NCI-H187 (cell line): ENCODE results near the gene VWF.

Experiments used
- DNase-seq, 2 experiments: peaks; one replicate each; lab custom pipeline; 2025; lab: John Stamatoyannopoulos, UW

The VWF gene

DNA sequence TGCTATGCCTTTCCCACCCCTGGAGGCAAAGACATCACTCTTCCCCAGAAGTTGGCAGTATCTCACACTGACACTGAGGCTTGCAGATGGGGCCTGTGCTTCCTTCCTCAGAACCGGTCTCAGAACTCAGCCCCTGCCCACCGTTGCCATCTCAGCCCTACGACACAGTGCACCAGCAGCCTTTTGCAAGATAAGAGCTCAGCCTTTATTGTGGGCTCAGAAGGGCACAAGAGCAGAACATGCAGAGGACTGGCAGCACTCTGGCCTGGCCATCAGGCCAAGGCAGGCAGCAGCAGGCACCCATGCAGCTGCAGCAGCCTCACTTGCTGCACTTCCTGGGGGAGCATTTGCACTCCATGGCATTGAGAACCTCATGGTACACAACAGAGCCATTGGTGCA is 175.8 kb downstream of the VWF start:
- no peak for DNase-seq

DNA sequence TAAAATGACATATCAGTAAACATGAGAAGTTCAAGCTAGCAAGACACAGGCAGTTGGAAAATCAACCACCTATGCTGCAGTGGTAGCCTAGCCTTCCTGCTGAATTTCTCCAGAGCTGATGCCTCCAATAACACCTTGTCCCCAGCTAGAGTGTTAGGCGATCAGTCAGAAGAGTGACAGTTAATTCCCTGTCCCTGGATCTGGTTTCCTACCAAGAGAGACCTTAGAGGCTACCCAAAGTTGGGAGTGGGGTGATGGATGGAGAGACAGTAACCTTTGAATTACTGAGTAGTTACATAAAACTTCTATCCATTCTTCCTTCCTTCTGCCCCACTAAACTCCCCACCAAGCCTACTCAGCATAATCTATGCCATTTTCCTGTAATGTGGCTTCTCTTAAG is 177.5 kb downstream of the VWF start:
- no peak for DNase-seq

DNA sequence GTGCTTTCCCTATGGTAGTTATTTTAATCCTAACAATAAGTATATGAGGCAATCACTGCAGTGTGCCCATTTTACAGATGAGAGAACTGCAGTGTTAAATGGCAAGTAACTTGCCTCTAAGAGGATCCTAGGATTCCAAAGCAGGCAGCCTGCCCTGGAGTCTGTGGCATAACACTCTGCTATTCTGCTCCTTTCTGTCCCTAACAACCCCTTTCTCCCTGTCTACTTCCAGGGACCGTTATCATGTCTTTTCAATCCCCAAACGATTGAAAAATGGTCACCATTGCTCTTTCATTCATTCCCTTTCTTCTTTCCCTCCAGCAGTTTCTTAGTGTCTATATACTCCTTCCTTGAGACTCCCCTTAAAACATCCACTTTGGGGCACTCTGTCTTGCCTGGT is 178.1 kb downstream of the VWF start:
- DNase-seq: no peak

DNA sequence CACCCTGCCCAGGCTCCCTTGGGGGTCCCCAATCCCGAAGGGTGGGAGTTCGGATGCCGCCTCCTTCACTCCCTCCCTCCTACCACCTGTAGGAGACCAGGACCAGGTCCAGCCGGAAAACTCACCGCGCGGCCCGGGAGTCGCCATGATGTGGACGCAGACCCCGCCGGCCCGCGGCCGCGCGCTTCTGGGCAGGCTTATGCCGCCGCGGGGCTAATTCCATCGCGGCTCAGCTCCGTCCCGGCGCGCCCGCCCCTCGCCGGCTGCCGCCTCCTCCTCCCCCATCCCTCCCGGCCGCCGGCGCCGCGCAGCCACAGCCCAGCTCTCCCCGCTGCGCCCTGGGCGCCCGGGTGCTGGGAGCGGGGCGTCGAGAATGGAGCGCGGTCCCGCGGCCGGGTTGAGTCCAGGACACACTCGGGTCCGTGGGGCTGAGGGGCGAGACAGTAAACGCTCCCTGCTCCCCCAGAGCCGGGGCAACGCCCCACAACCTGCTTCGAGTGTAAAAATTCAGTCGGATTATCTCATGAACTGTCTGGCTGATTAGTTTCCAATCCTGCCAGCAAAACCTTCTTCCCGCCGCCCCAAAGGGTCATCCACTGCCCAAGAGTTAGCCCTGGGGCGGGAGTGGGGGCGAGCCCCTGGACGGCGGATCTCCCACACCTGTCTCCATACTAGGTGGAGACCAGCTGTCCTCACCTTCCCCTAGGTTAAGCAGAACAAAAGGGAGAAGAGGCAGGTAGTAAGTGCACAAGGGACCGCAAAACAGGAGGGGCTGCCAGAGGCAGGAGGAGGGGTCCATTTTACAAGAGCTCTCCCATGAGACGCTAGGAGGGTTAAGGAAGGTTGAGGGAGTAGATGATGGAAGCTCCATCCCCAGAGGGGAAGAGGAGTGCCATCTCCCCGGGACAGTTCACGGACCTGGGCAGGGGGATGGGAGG is 179.1 kb downstream of the VWF start, which contains the start of gene ANO2:
ANO2 (minus strand) TSS at position 189 of the 938 bp plus-strand sequence; CDS start at position 147, 42 bp downstream.
- no peak for DNase-seq

DNA sequence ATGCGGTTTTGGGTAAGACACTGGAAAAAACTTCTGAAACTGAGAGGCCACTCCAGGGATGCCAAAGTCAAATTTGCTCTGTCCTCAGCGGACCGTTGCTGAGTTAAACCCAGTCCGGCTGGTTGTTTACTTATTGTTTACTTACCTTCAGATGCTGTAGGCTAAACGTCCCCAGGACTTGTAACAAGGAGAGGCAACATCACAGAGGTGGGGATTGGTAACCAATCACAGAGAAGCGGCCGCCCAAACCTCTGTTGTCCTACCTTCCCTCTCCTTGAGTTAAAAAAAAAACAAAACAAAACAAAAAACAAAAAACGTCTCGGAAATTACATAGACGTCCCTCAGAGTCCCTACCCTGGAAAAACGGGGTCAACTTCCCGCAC is 179.8 kb downstream of the VWF start:
- no peak for DNase-seq

DNA sequence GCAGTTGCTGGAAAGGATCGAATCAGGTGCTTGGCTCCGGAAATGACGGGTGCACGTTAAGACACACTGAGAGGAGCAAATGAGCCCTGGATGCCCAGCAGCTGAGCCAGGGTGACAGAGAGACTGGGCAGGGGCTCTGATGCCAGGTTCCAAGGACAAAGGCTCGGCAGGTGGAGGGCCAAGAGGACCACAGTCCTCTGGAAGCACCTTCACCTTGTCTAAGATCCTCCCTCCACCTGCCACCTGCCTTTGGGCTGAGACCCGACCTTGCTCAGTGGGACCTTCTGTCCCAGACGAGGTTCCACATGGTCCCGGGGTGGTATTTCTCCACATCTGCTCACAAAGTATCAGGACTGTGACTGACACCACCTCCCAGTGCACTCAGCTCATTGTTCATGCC is 180.4 kb downstream of the VWF start:
- no peak for DNase-seq

DNA sequence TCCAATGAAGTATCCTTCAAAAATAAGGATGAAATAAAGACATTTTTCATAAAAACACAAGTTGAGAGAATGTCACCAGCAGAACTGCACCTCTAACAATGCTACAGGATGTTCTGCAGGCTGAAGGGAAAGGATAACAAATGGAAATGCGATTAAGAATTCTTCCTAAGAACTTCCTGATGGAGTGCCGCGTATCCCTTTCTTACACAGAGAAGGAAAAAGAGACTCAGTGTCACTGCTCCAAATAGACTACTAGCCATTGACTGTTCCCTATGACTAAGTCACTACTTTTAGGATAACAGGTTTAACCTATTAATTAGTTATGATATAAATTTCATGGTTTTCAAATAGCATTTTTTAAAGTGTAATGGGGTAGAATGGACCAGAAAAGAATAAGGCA is 182.6 kb downstream of the VWF start:
- no peak for DNase-seq

DNA sequence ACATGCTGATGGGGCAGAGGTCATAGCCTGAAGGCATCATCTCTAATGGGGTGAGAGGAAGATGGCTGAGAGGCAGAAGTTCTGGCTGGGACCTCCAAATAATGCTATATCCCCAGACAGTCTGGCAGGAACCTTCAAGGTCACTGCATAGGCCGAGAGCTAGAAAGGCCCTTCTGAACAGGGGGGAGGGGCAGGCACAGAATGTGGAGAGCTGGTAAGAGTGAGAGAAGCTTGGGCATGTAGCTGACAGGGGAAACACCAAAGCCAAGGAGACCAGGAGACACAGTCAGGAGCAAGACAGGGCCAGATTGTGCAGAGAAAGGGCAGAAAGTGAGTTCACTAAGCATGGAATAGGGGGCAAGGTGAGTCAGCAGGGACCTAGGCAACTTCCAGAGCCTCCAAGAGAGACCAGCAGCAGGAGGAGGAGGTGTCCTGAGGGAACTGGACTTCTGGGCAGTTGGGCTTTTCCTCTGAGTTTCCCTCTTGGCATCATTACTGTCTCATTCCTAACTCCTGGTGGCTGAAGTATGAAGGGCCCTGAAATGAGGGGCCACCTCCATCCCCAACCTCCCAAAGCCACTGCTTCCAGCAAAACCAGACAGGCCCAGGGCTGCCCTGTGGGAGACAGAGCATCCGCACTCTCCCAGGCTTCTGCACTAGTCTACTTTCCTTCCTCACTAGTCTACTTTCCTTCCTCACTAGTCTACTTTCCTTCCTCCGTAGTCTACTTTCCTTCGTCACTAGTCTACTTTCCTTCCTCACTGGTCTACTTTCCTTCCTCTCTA is 196.5 kb downstream of the VWF start:
- no peak for DNase-seq

DNA sequence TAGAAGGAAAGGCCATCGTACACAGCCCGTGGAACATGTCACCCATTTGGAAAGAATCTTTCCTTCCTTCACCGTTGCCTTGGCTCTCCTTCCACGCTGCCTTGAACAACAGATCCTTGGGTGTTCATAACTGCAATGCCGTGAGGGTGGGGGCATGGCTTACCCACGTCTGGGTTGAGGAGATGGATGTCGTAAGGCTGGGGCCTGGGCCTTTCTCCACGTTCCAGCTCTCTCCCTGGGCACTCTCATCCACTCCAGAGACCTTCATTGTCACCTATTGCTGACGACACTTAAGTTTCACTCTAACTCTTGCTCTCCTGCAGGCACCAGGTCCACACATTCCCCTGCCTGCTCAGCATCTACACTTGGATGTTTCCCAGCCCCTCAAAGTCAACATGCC is 198.8 kb downstream of the VWF start:
- DNase-seq: no peak

DNA sequence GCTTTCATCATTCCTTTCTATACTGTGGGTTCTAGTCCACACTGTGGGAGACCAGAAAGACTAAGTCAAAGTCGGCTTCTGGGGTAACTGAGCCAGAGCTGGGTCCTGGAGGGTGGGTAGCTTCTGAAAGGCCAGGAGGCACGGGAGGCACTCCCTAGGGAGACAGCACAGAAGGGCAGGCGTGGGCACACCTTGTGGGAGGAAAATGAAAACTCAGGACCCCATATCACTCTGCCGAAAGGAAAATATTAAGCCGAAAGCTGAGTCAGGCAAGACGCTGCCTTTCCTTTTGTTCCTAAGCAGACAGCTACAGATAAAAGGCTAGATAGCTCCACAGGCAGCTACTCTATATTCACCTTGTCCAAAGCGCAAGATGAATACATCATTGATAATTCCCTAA is 200.1 kb downstream of the VWF start:
- no peak for DNase-seq

DNA sequence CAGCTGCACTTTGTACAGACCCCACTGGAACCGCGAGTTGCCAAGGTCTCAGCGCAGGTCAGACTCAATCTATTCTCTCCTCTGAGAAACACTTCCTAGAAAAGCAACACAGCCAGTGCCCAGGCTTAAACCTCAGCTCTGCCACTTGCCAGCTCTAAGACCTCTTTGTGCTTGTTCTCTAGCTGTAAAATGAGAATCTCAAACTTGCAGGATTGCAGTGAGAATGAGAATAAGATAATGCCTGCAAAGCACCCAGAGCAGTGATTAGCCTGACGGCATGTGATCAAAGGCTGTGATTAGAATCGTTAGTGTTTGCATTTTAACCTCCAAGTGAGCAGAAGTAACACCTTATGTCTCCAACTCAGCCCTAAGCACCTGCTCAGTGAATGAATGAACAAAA is 200.7 kb downstream of the VWF start:
- no peak for DNase-seq

DNA sequence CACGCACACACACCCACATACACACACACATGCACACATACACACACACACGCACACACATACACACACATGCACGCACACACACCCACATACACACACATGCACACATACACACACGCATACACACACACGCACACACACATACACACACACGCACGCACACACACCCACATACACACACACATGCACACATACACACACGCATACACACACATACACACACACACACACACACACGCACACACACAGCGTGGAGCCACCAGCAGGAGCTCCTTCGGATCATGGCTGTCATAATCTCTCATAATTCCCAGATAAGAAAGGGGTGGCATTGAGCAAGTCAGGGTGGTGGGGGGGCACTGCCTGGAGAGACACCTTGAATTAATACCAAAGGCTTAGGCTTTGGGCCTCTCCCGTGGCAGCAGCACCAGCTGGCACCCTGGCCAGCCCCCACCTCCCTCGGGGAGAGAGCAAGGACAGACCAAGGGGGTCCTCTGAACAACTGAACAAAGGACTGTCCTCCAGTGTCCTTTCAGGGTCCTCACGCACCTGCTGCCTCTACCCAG is 201.3 kb downstream of the VWF start:
- no peak for DNase-seq

DNA sequence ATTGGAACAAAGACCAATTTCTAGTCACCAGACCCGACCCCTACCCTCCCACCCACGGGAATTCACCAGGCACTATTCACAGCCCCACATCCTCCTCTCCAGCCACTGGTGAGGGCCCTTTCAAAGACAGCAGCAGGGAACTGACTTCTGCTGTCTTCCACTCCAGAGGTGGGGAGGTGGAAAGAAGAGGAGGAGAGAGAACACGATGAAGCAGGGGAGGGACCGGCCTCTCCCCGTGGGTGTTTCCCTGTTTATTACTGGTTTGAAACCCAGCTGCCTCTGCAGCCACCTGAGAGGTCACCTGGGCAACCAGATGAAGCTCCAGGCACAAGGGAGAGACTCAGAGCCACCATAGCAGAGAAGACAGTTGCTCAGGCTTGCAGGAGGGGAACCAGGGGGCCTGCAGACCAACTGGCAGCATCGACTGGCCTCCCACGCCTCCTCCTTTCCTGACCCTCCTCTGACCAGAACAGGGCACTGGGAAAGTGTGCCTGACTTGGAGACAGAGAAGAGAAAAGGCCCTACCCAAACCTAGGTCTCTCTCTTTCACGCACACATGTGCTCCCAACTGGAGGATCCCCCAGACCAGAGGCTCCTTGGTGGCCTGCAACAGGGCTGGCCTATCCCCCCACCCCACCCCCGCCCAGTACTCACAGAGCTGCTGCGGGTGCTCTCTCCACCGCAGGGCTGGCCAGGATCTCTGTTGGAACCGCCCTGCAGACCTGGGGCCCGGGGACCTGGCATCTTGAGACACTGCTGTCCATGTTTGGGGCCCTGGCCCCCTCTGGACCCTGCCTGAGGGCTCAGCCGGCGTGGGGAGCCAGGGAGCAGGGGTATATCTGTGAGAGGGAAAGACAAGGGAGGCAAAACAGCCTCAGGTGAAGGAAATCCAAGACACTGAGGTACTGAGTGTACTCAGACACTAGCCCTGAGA is 202.2 kb downstream of the VWF start:
- DNase-seq: no peak

DNA sequence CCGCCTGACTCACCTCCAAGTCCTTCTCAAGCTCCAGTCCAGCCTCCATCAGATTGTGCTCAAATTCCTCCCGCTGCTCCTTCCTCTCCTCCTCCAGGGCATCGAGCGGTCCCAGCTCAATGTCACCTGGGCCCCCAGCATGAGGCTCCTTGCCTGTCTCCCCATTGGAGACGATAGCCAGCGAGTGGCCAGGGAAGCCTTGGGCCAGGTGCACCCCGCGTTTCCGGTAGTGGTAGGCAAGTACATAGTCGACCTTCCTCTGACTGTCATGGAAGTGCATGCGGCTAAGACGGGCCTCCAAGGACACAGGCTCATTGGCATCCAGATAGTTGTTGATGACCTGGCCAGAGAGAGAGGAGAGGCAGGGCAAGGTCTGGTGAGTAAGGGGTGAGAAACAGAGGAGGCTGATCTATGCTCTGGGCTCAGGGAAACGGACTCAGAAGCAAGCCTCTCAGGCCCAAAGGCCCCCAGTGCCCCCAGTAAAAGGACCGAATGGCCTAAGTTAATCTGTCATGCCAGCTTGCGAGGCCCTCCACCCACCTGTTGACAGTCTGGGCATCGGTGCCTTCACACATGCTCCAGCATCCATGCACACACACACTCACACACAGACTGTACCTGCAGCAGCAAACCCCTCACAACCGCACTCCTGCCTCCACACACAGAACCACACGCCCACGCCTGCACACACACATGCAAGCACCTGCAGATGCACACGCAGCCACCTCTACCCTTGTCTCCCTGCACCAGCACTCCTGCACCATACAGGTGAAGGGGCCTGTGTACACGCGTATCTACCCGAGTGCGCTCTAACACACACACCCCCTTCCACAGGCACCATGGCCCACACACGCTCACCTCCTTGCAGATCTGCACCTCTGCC is 203.2 kb downstream of the VWF start:
- DNase-seq: no peak

DNA sequence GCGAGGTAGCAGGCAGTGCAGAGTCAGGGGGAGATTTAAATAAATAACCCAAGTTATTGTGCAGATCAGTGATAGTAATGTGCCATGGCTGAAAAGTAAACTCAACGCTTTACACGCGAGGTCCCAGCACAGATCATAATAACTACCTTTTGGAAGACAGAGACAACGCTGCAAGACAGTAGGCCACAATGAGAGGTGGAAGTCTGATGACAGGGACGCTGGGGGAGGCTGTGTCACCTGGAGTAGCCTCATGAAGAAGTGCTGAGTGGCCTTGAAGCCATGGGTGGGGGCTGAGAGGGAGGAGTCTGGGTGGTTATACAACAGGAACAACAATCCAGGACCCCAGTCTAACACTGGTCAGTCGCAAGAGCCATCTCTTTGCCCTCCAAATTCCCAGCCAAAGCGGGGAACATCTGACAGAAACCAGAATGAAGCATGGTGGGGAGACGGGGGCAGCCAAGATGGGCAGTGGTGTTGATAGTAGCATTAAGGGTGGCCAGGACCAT is 207.6 kb downstream of the VWF start:
- no peak for DNase-seq

DNA sequence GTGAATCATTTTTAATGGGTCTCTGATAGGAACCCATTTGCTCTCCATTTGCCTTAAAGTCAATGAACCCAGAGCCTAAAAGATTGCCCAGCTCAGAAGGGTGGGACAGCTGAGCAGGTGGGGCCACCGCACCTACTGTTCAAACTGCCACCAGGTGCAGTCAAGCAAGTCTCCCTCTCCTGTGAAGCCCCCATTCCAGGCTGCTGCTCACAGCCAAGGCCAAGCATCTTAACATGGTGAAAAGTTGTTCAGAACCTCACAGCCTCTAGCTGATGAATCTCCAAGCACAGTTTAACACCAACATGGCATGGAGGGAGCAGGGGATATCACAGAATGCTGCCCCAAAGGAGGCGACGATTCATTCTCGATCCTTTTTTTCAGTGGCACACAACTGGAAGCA is 209.0 kb downstream of the VWF start:
- DNase-seq: no peak

DNA sequence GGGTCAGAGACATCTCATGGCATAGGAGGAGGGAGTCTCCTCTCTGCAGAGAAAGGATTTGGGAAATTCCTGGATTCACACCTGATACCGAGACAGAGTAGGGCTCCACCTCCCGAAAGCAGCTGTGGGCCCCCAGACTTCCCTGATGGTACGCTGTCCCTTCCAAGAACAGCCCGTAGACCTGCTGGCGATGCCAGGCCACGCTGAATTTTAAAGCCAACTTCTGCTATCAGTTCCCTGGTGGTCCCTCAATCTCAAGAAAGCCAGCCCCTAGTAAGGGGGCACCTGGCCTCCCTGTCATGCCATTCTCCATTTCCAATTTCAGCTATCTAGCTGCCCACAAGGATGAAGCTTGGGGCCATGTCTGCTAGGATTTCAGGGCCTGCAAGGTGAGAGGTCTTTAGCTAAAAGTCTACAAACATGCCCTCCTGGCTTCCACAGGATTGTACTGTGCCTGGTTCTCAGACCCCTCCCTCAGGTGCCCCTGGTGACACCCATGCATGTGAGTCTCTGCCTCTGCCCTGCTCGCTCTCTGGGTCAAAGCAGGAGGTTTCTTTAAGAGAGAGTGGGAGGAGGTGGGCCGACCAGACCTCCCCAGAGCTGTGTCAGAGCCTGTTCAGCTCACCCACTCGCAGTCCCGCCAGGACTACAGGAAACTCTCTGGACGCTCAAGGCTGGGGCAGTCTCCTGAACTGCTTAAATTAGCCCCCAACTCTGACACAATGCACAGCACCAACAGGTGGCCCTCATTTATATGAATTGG is 209.9 kb downstream of the VWF start:
- DNase-seq: no peak

DNA sequence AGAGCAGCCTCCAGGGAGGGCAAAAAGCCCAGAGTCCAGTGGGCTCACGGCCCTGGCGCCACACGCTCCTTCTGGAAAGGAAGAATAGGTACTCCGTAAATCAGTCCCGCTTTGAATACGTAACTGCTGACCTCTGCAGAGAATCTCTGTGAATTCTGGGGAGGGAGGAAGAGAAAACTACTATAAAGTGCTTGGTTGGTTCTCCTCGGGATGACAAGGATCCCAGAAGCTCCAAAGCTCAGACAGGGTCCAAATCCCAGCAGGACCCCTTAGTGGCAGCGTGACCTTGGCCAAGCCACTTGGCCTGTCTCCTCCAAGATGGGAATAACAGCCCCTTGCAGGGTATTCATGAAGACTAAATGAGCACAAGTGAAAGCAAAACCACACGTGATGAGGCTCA is 211.1 kb downstream of the VWF start:
- no peak for DNase-seq

DNA sequence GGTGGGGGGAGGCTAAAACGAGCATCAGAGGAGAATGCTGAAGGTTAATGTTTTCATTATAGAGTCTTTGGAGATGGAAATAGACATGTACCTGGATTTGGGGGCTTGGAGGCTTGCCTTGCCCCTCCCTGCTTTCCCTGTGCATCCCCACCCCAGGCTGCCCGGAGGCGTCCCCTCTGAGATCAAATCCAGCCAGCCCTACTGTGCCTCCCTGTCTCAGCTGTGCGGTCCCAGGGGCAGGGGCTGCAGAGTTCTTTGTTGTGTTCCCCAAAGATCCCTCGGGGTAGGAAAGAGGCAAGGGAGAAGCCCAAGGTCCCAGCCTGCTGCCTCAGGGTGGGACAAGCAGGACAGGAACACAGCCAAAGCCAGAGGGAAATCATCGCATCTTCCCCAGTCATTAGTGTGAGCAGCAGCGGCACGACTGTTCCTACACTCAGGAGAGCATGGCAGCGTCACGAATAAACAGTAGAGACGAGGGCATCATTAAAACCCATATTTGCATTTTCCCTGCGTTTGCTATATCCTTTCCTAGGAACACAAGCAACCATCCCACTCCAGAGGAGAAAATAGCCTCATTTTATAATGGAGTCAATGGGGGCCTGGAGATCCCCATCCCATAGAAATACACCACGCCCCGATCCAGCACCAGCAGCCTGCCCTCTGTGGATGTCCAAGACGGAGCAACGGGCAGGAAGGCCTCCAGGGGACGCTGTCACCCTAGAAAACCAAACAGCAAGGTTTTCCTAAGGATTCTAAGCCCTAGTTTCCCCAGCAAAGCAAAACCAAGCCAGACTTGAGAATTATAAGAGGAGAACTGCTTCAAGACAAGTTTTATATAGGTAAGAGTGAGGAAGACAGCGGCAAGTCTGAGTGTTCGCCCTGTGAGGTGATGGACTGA is 211.8 kb downstream of the VWF start:
- no peak for DNase-seq
